ENCODE data around the gene SPOUT1. TPM values are rescaled to one million over a fixed set of nuclear protein-coding genes. Genes with fewer than 3 reads are reported as not detected.
"Not testable (repeated sequence)": the region's sequence is repeated elsewhere in the genome, so short reads cannot be mapped to it uniquely, and the experiment has no call there.

Gene SPOUT1
- total RNA-seq, 1 experiment from 2014 or later, result 59.6 TPM

DNA sequence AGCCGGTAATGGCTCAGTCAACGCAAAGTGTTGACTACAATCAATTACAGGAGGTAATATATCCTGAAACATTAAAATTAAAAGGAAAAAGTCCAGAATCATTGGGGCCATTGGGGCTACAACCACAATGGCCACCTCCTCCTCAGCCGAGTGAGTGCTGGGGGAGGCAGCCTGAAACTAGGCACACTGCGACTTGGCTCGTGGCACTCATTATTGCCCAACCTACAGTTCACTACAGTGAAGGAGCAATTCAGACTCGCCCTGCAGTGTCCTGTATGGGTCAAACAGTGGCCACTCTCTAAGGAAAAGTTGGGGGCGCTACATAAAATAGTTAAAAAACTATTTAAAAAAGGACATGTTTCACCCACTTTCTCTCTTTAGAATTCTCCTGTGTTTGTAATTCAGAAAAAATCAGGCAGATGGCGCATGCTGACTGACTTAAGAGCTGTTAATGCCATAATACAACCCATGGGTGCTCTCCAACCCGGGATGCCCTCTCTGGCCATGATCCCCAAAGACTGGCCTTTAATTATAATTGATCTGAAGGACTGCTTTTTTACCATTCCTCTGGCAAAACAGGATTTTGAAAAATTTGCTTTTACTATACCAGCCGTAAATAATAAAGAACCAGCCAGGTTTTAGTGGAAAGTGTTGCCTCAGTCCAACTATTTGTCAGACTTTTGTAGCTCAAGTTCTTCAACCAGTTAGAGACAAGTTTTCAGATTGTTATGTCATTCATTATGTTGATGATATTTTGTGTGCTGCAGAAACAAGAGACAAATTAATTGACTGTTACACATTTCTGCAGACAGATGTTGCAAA, 22.4 kb upstream of the SPOUT1 start:
- peak; percentile 80 for TF ChIP-seq CTCF (conservative IDR thresholded peaks at IDR 0.05)
- BruUV-seq (replicated peaks); H4K20me1 ChIP-seq (ENCODE audit: insufficient read depth); H3K4me3 ChIP-seq; H3K27ac ChIP-seq; H3K79me2 ChIP-seq (ENCODE audit: low read depth); POLR2A ChIA-PET (ENCODE audit: unreplicated experiment); H3K9me3 ChIP-seq (ENCODE audit: insufficient read depth, low read depth); H3K9me2 ChIP-seq (ENCODE audit: insufficient read depth); H3K27me3 ChIP-seq (ENCODE audit: insufficient read depth, low read depth); H3K4me2 ChIP-seq; H2AFZ ChIP-seq; H3K36me3 ChIP-seq (ENCODE audit: low read depth); H3F3A ChIP-seq (ENCODE audit: insufficient read depth, low read depth): not testable (repeated sequence)
- intact Hi-C loops (cut with micrococcal nuclease; ENCODE audit: unreplicated experiment), result loop anchor here (1.0 kb wide), 1 partner anchor 76 kb away; no protein-coding TSS in a partner anchor
- H3K4me1 ChIP-seq (replicated peaks; ENCODE audit: insufficient read depth), result peaks cover 13% of the 10 kb centered on the region
- peak in 1 of 2 experiments; percentile 39 for DNase-seq
- CTCF ChIA-PET, result interaction anchor here (0.7 kb wide), 2 partner anchors 76 to 176 kb away, joined by 3 read pairs; partner anchors contain the start of gene SH3GLB2

GRCh38 chr9:128851024-128851423, 21.4 kb upstream of the SPOUT1 start:
- H3K4me2 ChIP-seq; H3K27ac ChIP-seq; H3K36me3 ChIP-seq (ENCODE audit: low read depth); H3K4me3 ChIP-seq; CTCF ChIA-PET; H3K9me3 ChIP-seq (ENCODE audit: insufficient read depth, low read depth); H3K79me2 ChIP-seq (ENCODE audit: low read depth); BruUV-seq (replicated peaks); H3K27me3 ChIP-seq (ENCODE audit: insufficient read depth, low read depth); DNase-seq; H2AFZ ChIP-seq; H3K9me2 ChIP-seq (ENCODE audit: insufficient read depth); H4K20me1 ChIP-seq (ENCODE audit: insufficient read depth); POLR2A ChIA-PET (ENCODE audit: unreplicated experiment); H3F3A ChIP-seq (ENCODE audit: insufficient read depth, low read depth); intact Hi-C loops (cut with micrococcal nuclease; ENCODE audit: unreplicated experiment): not testable (repeated sequence)
- H3K4me1 ChIP-seq (replicated peaks; ENCODE audit: insufficient read depth), result peaks cover 13% of the 10 kb centered on the region

GRCh38 chr9:128847803-128848202, 18.2 kb upstream of the SPOUT1 start:
- POLR2A ChIA-PET (ENCODE audit: unreplicated experiment), result no interaction called here
- no peaks in the 10 kb centered on the region for H3K27me3 ChIP-seq (ENCODE audit: insufficient read depth, low read depth)
- TF ChIP-seq CTCF (conservative IDR thresholded peaks at IDR 0.05) (no peak), EZH2 (IDR thresholded peaks at IDR 0.05; ENCODE audit: low read depth) (no peak)

More at GRCh38 chr9:128847803-128848202, 18.2 kb upstream of the SPOUT1 start:
- no peak for DNase-seq
- no TSS peak for BruUV-seq (replicated peaks)
- H3K4me3 ChIP-seq, result no peak overlapping the region
- CTCF ChIA-PET, result interaction anchor here (0.7 kb wide), 1 partner anchor 775 kb away, joined by 13 read pairs; no protein-coding TSS in a partner anchor
- H3K4me1 ChIP-seq (replicated peaks; ENCODE audit: insufficient read depth), result peaks cover 6% of the 10 kb centered on the region
- no peak overlapping the region for H3K4me2 ChIP-seq
- no peaks in the 10 kb centered on the region for H3K9me3 ChIP-seq (ENCODE audit: insufficient read depth, low read depth)
- H3K36me3 ChIP-seq (ENCODE audit: low read depth), result no peaks in the 10 kb centered on the region
- H3K79me2 ChIP-seq (ENCODE audit: low read depth), result no peaks in the 10 kb centered on the region
- H2AFZ ChIP-seq, result no peak overlapping the region
- intact Hi-C loops (cut with micrococcal nuclease; ENCODE audit: unreplicated experiment), result no loop called here
- no peak overlapping the region for H3K27ac ChIP-seq
- H4K20me1 ChIP-seq (ENCODE audit: insufficient read depth), result no peaks in the 10 kb centered on the region; the same call in 1 of the 2 replicates
- no peaks in the 10 kb centered on the region for H3F3A ChIP-seq (ENCODE audit: insufficient read depth, low read depth)
- no peaks in the 10 kb centered on the region for H3K9me2 ChIP-seq (ENCODE audit: insufficient read depth)
